ENCODE data around the gene GLI1.

- TF ChIP-seq, protein P1, sequence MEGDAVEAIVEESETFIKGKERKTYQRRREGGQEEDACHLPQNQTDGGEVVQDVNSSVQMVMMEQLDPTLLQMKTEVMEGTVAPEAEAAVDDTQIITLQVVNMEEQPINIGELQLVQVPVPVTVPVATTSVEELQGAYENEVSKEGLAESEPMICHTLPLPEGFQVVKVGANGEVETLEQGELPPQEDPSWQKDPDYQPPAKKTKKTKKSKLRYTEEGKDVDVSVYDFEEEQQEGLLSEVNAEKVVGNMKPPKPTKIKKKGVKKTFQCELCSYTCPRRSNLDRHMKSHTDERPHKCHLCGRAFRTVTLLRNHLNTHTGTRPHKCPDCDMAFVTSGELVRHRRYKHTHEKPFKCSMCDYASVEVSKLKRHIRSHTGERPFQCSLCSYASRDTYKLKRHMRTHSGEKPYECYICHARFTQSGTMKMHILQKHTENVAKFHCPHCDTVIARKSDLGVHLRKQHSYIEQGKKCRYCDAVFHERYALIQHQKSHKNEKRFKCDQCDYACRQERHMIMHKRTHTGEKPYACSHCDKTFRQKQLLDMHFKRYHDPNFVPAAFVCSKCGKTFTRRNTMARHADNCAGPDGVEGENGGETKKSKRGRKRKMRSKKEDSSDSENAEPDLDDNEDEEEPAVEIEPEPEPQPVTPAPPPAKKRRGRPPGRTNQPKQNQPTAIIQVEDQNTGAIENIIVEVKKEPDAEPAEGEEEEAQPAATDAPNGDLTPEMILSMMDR (IDR thresholded peaks at IDR 0.05) = no peak
- TF ChIP-seq POLR2AphosphoS5 (IDR thresholded peaks at IDR 0.05) (no peak), POLR2A (IDR thresholded peaks at IDR 0.05; ENCODE audit: low read depth) (no peak), EP300 (IDR thresholded peaks at IDR 0.05) (no peak)
Measured at GRCh38 chr12:57475271-57476161, 15.9 kb downstream of the GLI1 start.

All from esophagus muscularis mucosa (tissue), 4 donors.